ENCODE data around the gene TOMM40.

The TOMM40 gene

GRCh38 chr19:44891016-44891882 lies at the start of gene TOMM40:
Gene TOMM40 (plus strand): TSS chr19:44891254. CDS start chr19:44891416, 162 bp downstream.
- H3K27ac ChIP-seq (ENCODE audit: low read depth, low read length), result peak within 1 kb of the TSS; percentile 88
- no peaks in the 10 kb centered on the region for H3K27me3 ChIP-seq (ENCODE audit: insufficient read depth, low read length)
- H3K36me3 ChIP-seq (ENCODE audit: insufficient read depth, low read length), result 0 out of 2 replicates have a peak, but pooled peaks cover 3% of the 10 kb centered on the region
- H3K4me3 ChIP-seq (ENCODE audit: low read depth, low read length), result peak within 1 kb of the TSS; percentile 91
- H2AFZ ChIP-seq (ENCODE audit: low read length, unreplicated experiment), result peak within 1 kb of the TSS; percentile 68
- peaks cover 24% of the 10 kb centered on the region for H3K79me2 ChIP-seq (ENCODE audit: control insufficient read depth, insufficient read depth, low read length, unreplicated experiment)
- H3K4me1 ChIP-seq (ENCODE audit: control insufficient read depth, insufficient read depth, low read length, unreplicated experiment), result peaks cover 6% of the 10 kb centered on the region

- no peaks in the 10 kb centered on the region for H3K36me3 ChIP-seq (ENCODE audit: insufficient read depth, low read length)
- peaks cover 30% of the 10 kb centered on the region for H3K79me2 ChIP-seq (ENCODE audit: control insufficient read depth, insufficient read depth, low read length, unreplicated experiment)
- H3K27me3 ChIP-seq (ENCODE audit: insufficient read depth, low read length), result no peaks in the 10 kb centered on the region
- no peak overlapping the region for H3K27ac ChIP-seq (ENCODE audit: low read depth, low read length)
- H3K4me3 ChIP-seq (ENCODE audit: low read depth, low read length), result peak overlapping the region; percentile 82
- peak overlapping the region; percentile 71 for H2AFZ ChIP-seq (ENCODE audit: low read length, unreplicated experiment)
- H3K4me1 ChIP-seq (ENCODE audit: control insufficient read depth, insufficient read depth, low read length, unreplicated experiment), result peaks cover 8% of the 10 kb centered on the region
Observed at GRCh38 chr19:44845286-44845611, 45.8 kb upstream of the TOMM40 start.

- peaks cover 8% of the 10 kb centered on the region for H3K4me1 ChIP-seq (ENCODE audit: control insufficient read depth, insufficient read depth, low read length, unreplicated experiment)
- H3K4me3 ChIP-seq (ENCODE audit: low read depth, low read length), result peak within 1 kb of the TSS; percentile 91
- H3K79me2 ChIP-seq (ENCODE audit: control insufficient read depth, insufficient read depth, low read length, unreplicated experiment), result peaks cover 36% of the 10 kb centered on the region
- H2AFZ ChIP-seq (ENCODE audit: low read length, unreplicated experiment), result peak within 1 kb of the TSS; percentile 71
- no peaks in the 10 kb centered on the region for H3K36me3 ChIP-seq (ENCODE audit: insufficient read depth, low read length)
- peak within 1 kb of the TSS; percentile 68 for H3K27ac ChIP-seq (ENCODE audit: low read depth, low read length)
- no peaks in the 10 kb centered on the region for H3K27me3 ChIP-seq (ENCODE audit: insufficient read depth, low read length)
Observed at GRCh38 chr19:44845612-44846454, 45.2 kb upstream of the TOMM40 start, which contains the start of gene NECTIN2. Gene NECTIN2 (plus strand): TSS chr19:44846297. CDS start chr19:44846526, 229 bp downstream.

GRCh38 chr19:44846455-44847143 lies 44.5 kb upstream of the TOMM40 start:
- peaks cover 8% of the 10 kb centered on the region for H3K4me1 ChIP-seq (ENCODE audit: control insufficient read depth, insufficient read depth, low read length, unreplicated experiment)
- peak overlapping the region; percentile 68 for H3K27ac ChIP-seq (ENCODE audit: low read depth, low read length)
- peaks cover 36% of the 10 kb centered on the region for H3K79me2 ChIP-seq (ENCODE audit: control insufficient read depth, insufficient read depth, low read length, unreplicated experiment)
- H3K4me3 ChIP-seq (ENCODE audit: low read depth, low read length), result peak overlapping the region; percentile 91
- H2AFZ ChIP-seq (ENCODE audit: low read length, unreplicated experiment), result no peak overlapping the region
- H3K36me3 ChIP-seq (ENCODE audit: insufficient read depth, low read length), result no peaks in the 10 kb centered on the region
- no peaks in the 10 kb centered on the region for H3K27me3 ChIP-seq (ENCODE audit: insufficient read depth, low read length)

GRCh38 chr19:44847144-44848035 lies 43.7 kb upstream of the TOMM40 start:
- Histone ChIP-seq H3K4me3 (ENCODE audit: low read depth, low read length) (peak overlapping the region; percentile 91), H3K79me2 (ENCODE audit: control insufficient read depth, insufficient read depth, low read length, unreplicated experiment) (peaks cover 36% of the 10 kb centered on the region), H2AFZ (ENCODE audit: low read length, unreplicated experiment) (no peak overlapping the region), H3K36me3 (ENCODE audit: insufficient read depth, low read length) (no peaks in the 10 kb centered on the region), H3K27ac (ENCODE audit: low read depth, low read length) (peak overlapping the region; percentile 68), H3K27me3 (ENCODE audit: insufficient read depth, low read length) (no peaks in the 10 kb centered on the region), H3K4me1 (ENCODE audit: control insufficient read depth, insufficient read depth, low read length, unreplicated experiment) (peaks cover 8% of the 10 kb centered on the region)

- H3K4me1 ChIP-seq (ENCODE audit: control insufficient read depth, insufficient read depth, low read length, unreplicated experiment), result peaks cover 8% of the 10 kb centered on the region
- no peaks in the 10 kb centered on the region for H3K36me3 ChIP-seq (ENCODE audit: insufficient read depth, low read length)
- H3K79me2 ChIP-seq (ENCODE audit: control insufficient read depth, insufficient read depth, low read length, unreplicated experiment), result peaks cover 36% of the 10 kb centered on the region
- H3K27me3 ChIP-seq (ENCODE audit: insufficient read depth, low read length), result no peaks in the 10 kb centered on the region
- no peak overlapping the region for H2AFZ ChIP-seq (ENCODE audit: low read length, unreplicated experiment)
- peak overlapping the region; percentile 68 for H3K27ac ChIP-seq (ENCODE audit: low read depth, low read length)
- peak overlapping the region; percentile 91 for H3K4me3 ChIP-seq (ENCODE audit: low read depth, low read length)
Observed at GRCh38 chr19:44848036-44848811, 42.8 kb upstream of the TOMM40 start.

- Histone ChIP-seq H2AFZ (ENCODE audit: low read length, unreplicated experiment) (no peak overlapping the region), H3K4me1 (ENCODE audit: control insufficient read depth, insufficient read depth, low read length, unreplicated experiment) (peaks cover 8% of the 10 kb centered on the region), H3K79me2 (ENCODE audit: control insufficient read depth, insufficient read depth, low read length, unreplicated experiment) (peaks cover 40% of the 10 kb centered on the region), H3K27me3 (ENCODE audit: insufficient read depth, low read length) (no peaks in the 10 kb centered on the region), H3K27ac (ENCODE audit: low read depth, low read length) (peak overlapping the region; percentile 68; the same call in 1 of the 2 replicates), H3K4me3 (ENCODE audit: low read depth, low read length) (peak overlapping the region; percentile 91), H3K36me3 (ENCODE audit: insufficient read depth, low read length) (no peaks in the 10 kb centered on the region)
Observed at GRCh38 chr19:44848812-44849447, 42.1 kb upstream of the TOMM40 start.

- Histone ChIP-seq H2AFZ (ENCODE audit: low read length, unreplicated experiment) (no peak overlapping the region), H3K27me3 (ENCODE audit: insufficient read depth, low read length) (no peaks in the 10 kb centered on the region), H3K4me3 (ENCODE audit: low read depth, low read length) (no peak overlapping the region), H3K4me1 (ENCODE audit: control insufficient read depth, insufficient read depth, low read length, unreplicated experiment) (peaks cover 8% of the 10 kb centered on the region), H3K27ac (ENCODE audit: low read depth, low read length) (no peak overlapping the region), H3K36me3 (ENCODE audit: insufficient read depth, low read length) (no peaks in the 10 kb centered on the region), H3K79me2 (ENCODE audit: control insufficient read depth, insufficient read depth, low read length, unreplicated experiment) (peaks cover 41% of the 10 kb centered on the region)
Observed at GRCh38 chr19:44850641-44851109, 40.4 kb upstream of the TOMM40 start.

- Histone ChIP-seq H3K79me2 (ENCODE audit: control insufficient read depth, insufficient read depth, low read length, unreplicated experiment) (peaks cover 42% of the 10 kb centered on the region), H3K4me3 (ENCODE audit: low read depth, low read length) (no peak overlapping the region), H3K36me3 (ENCODE audit: insufficient read depth, low read length) (no peaks in the 10 kb centered on the region), H3K27ac (ENCODE audit: low read depth, low read length) (no peak overlapping the region), H3K27me3 (ENCODE audit: insufficient read depth, low read length) (no peaks in the 10 kb centered on the region), H2AFZ (ENCODE audit: low read length, unreplicated experiment) (no peak overlapping the region), H3K4me1 (ENCODE audit: control insufficient read depth, insufficient read depth, low read length, unreplicated experiment) (peaks cover 8% of the 10 kb centered on the region)
Observed at GRCh38 chr19:44851427-44851826, 39.6 kb upstream of the TOMM40 start.

Data from ACC112 (cell line).